ENCODE measurements around the gene FBXO3. TPM values are rescaled to one million over a fixed set of nuclear protein-coding genes. Genes with fewer than 3 reads are reported as not detected.

The FBXO3 gene
- total and polyA plus RNA-seq, 9 of the 15 experiments (the other 6 are each of a cell fraction or from before 2014, with no cell fraction given), result 11.6 to 59.3 (median 29.2) TPM

- peak in 1 of 2 experiments; percentile 33 for TF ChIP-seq E2F6 (IDR thresholded peaks at IDR 0.05; ENCODE audit: borderline replicate concordance in 1 of 2, extremely low read depth in 1 of 2, insufficient read depth in 1 of 2, insufficient read length in 1 of 2, low read depth in 1 of 2, low read length in 1 of 2, poor library complexity in 1 of 2, severe bottlenecking in 1 of 2)
- TF ChIP-seq ZNF184 (CRISPR knock-in tag; IDR thresholded peaks at IDR 0.05), result no peak
- no peak for TF ChIP-seq ZNF592 (IDR thresholded peaks at IDR 0.05)
- no peak for TF ChIP-seq TCF15 (CRISPR knock-in tag; IDR thresholded peaks at IDR 0.05)
- TF ChIP-seq ESRRB (CRISPR knock-in tag; IDR thresholded peaks at IDR 0.05; ENCODE audit: borderline replicate concordance), result no peak
- TF ChIP-seq RREB1 (CRISPR knock-in tag; IDR thresholded peaks at IDR 0.05), result no peak
- no peak for TF ChIP-seq SFPQ (IDR thresholded peaks at IDR 0.05; ENCODE audit: low read depth, low read length)
- no peak for TF ChIP-seq SRSF3 (IDR thresholded peaks at IDR 0.05; ENCODE audit: insufficient read depth, low read length)
- TF ChIP-seq NR0B1 (IDR thresholded peaks at IDR 0.05; ENCODE audit: partially characterized antibody), result no peak
Measured at GRCh38 chr11:33731723-33732531, 42.4 kb downstream of the FBXO3 start (continued).
